Mesothelial cell of epicardium (in vitro differentiated cells): Measurements from ENCODE around the gene MTX2. TPM values are rescaled to one million over a fixed set of nuclear protein-coding genes. Genes with fewer than 3 reads are reported as not detected.

Source experiments
- DNase-seq, 2 experiments: peaks; one replicate each; pipeline ENCODE4 v3.0.0; 2021; ENCODE audit warnings: low spot score in 2 of 2; ENCODE audit not compliant: unreplicated experiment in 2 of 2
- H3K27ac Mint-ChIP-seq: 2 replicates; pipeline ENCODE4 v1.8.0; 2021; ENCODE audit warnings: mixed read lengths
- H3K27me3 Mint-ChIP-seq: 2 replicates; pipeline ENCODE4 v1.8.0; 2021; ENCODE audit warnings: low read depth, mixed read lengths
- H3K36me3 Mint-ChIP-seq: 2 replicates; pipeline ENCODE4 v1.8.0; 2021; ENCODE audit warnings: mixed read lengths
- H3K4me1 Mint-ChIP-seq: 2 replicates; pipeline ENCODE4 v1.8.0; 2021; ENCODE audit warnings: mixed read lengths
- H3K4me3 Mint-ChIP-seq: 2 replicates; pipeline ENCODE4 v1.8.0; 2021; ENCODE audit warnings: mild to moderate bottlenecking, moderate library complexity, mixed read lengths
- H3K9me3 Mint-ChIP-seq: 2 replicates; pipeline ENCODE4 v1.8.0; 2021; ENCODE audit warnings: mixed read lengths
- total RNA-seq: library from RNA; stranded (reverse); gene quantifications from 3 replicates; pipeline ENCODE4 v1.2.1, GENCODE V29; 2021
- TF ChIP-seq, protein P1 (sequence below): fragments of 200-600 bp; sonication (generic); IDR thresholded peaks from one replicate; pipeline ENCODE4 v1.5.0; 2021; ENCODE audit warnings: antibody characterized with exemption; ENCODE audit not compliant: unreplicated experiment

The MTX2 gene
- total RNA-seq, 1 donor from 2014 or later = 29.9 TPM

DNA sequence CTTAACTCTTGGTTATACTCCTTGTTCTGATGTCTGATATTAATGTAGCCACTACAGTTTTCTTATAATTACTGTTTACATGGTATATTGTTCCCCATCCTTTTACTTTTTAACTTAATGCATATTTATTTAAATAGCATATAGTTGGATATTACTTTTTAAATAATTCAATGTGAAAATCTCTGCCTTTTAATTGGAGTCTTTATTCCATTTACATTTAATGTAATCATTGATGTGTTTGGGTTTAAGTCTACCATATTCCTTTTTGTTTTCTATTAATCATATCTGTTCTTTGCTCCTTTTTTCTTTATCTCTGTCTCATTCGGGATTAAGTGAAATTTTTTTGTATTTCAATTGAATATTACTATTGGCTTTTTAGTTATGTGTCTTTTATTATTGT, 109.1 kb downstream of the MTX2 start:
- TF ChIP-seq, protein P1, sequence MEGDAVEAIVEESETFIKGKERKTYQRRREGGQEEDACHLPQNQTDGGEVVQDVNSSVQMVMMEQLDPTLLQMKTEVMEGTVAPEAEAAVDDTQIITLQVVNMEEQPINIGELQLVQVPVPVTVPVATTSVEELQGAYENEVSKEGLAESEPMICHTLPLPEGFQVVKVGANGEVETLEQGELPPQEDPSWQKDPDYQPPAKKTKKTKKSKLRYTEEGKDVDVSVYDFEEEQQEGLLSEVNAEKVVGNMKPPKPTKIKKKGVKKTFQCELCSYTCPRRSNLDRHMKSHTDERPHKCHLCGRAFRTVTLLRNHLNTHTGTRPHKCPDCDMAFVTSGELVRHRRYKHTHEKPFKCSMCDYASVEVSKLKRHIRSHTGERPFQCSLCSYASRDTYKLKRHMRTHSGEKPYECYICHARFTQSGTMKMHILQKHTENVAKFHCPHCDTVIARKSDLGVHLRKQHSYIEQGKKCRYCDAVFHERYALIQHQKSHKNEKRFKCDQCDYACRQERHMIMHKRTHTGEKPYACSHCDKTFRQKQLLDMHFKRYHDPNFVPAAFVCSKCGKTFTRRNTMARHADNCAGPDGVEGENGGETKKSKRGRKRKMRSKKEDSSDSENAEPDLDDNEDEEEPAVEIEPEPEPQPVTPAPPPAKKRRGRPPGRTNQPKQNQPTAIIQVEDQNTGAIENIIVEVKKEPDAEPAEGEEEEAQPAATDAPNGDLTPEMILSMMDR = no peak
- Mint-ChIP-seq H3K36me3 (peaks cover 2% of the 10 kb centered on the region), H3K27ac (no peak overlapping the region), H3K9me3 (peaks cover 20% of the 10 kb centered on the region), H3K27me3 (peaks cover 16% of the 10 kb centered on the region), H3K4me3 (no peak overlapping the region), H3K4me1 (no peaks in the 10 kb centered on the region)
- no peak for DNase-seq

DNA sequence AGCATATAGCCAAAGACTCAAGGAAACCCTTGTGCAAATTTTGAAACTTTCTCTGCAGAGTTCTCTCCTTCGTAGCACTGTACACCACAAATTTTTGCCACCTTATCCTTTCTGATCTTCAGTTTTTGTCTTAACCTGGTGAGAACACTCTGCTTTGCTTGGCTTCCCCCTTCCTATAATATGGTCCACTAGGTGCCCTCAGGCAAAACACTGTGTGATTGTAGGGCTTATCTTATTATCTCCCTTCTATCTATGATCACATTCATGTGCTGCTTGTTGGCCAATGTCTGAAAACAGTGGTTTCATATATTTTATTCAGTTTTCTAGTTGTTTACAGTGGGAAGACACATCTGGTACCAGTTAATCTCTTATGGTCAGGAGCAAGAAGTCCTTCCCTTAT, 111.1 kb downstream of the MTX2 start:
- Mint-ChIP-seq H3K4me3 (no peak overlapping the region), H3K27ac (no peak overlapping the region), H3K9me3 (peaks cover 20% of the 10 kb centered on the region), H3K27me3 (peaks cover 7% of the 10 kb centered on the region), H3K4me1 (no peaks in the 10 kb centered on the region), H3K36me3 (peaks cover 2% of the 10 kb centered on the region)
- DNase-seq = no peak
- TF ChIP-seq, protein P1 = no peak

DNA sequence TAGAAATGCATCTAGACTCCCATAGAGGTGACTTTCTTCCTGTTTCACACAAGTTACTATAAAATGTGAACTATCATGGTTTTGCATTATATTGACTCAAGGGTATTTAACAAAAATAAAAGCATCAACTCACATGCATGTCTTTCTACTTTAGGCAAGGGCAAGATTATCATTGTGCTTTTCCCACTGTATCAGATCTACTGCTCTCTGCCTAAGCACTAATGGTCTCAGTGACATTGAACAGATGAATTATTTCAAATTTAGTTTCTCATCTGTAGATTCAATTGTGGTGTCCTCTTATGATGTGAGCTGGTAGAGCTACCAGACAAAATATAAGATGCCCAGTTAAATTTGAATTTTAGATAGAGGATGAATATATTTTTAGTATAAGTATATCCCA, 113.9 kb downstream of the MTX2 start:
- H3K36me3 Mint-ChIP-seq = peaks cover 2% of the 10 kb centered on the region
- TF ChIP-seq, protein P1 = no peak
- no peak overlapping the region for H3K4me3 Mint-ChIP-seq
- peaks cover 18% of the 10 kb centered on the region for H3K9me3 Mint-ChIP-seq
- H3K27me3 Mint-ChIP-seq = peaks cover 16% of the 10 kb centered on the region
- H3K27ac Mint-ChIP-seq = no peak overlapping the region
- no peaks in the 10 kb centered on the region for H3K4me1 Mint-ChIP-seq
- DNase-seq = no peak

DNA sequence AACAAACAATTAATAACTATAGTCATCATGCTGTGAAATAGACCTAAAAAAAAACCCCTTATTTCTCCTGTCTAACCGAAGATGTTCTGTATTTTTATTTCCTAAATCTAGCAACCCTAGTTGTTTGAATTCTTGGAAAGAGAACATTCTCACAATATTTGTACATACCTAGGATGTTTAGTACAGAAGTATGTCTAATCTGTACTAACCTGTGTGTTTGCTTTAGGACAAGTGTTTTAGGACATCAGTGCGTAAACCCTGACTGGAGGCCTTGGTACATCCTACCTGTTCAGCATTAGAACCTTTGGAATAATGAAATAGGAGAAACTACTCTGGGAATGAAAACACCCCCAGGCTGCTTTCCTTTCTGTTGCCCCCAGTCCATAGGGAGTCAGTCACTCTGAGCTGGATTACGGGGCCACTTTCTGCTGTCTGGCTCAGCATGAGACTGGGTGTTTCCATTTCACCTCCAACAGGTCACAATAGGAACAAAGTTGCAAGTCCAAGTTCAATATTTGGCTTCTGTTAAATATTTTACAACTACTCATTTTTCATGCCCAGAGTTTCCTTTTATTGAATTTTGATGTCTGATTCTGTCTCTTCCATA, 114.7 kb downstream of the MTX2 start:
- TF ChIP-seq, protein P1 = no peak
- Mint-ChIP-seq H3K27ac (no peak overlapping the region), H3K4me1 (no peaks in the 10 kb centered on the region), H3K36me3 (no peaks in the 10 kb centered on the region), H3K27me3 (peaks cover 21% of the 10 kb centered on the region), H3K4me3 (no peak overlapping the region), H3K9me3 (peaks cover 14% of the 10 kb centered on the region)
- no peak for DNase-seq

DNA sequence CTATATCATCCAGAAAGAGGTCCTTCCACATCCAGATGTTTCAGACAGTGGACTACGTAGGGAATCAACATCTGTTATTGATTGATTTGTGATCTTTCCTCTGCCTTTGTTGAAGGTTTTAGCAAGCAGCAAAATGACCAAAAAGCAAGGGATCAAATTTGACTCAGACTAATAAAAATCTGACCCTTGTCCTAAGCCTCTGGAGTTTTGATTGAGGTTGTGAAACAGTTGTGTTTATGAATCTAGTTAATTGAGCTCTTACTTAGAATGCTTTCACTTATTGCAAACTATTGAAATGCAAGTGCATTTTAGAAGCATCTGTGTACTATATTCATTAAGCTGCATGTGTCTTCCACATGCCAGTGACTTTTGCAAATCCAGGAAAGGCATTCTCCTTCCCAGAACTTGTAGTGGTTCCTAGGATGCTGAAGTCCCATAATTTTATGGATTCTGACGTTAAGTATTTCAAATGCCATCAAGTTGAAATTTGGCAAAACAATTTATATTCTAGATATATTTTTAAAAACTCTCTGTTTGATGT, 116.0 kb downstream of the MTX2 start:
- Mint-ChIP-seq H3K4me1 (no peaks in the 10 kb centered on the region), H3K36me3 (no peaks in the 10 kb centered on the region), H3K9me3 (peaks cover 2% of the 10 kb centered on the region), H3K27ac (no peak overlapping the region), H3K4me3 (no peak overlapping the region), H3K27me3 (peaks cover 25% of the 10 kb centered on the region)
- TF ChIP-seq, protein P1 = no peak
- no peak for DNase-seq
